Loucy (cell line): ENCODE data around the gene USP20.

ENCODE experiments used
- H2AFZ ChIP-seq: fragments of 200-600 bp; sonication (generic); 2 replicates; pipeline ENCODE4 v1.6.0; 2016; ENCODE audit warnings: antibody characterized with exemption, mild to moderate bottlenecking, low read length, moderate library complexity
- H3F3A ChIP-seq: fragments of 200-600 bp; 2 replicates; pipeline ENCODE4 v1.6.0; 2016; ENCODE audit warnings: antibody characterized with exemption, low read depth, mild to moderate bottlenecking
- H3K27me3 ChIP-seq: fragments of 200-600 bp; sonication (generic); 2 replicates; pipeline ENCODE4 v1.6.1; 2014; ENCODE audit warnings: low read length, mild to moderate bottlenecking; ENCODE audit not compliant: insufficient read depth, poor library complexity, severe bottlenecking
- H3K36me3 ChIP-seq: fragments of 200-600 bp; sonication (generic); 2 replicates; pipeline ENCODE4 v1.6.1; 2016; ENCODE audit warnings: low read length; ENCODE audit not compliant: insufficient read depth
- H3K4me1 ChIP-seq: fragments of 200-600 bp; sonication (generic); 2 replicates; pipeline ENCODE4 v1.5.1; 2014; ENCODE audit warnings: low read length, mild to moderate bottlenecking; ENCODE audit not compliant: insufficient read depth, poor library complexity, severe bottlenecking
- H3K4me2 ChIP-seq: fragments of 200-600 bp; sonication (generic); 2 replicates; pipeline ENCODE4 v1.6.0; 2014; ENCODE audit warnings: antibody characterized with exemption, low read length, low read depth, mild to moderate bottlenecking; ENCODE audit not compliant: poor library complexity, severe bottlenecking
- H3K4me3 ChIP-seq: fragments of 200-600 bp; sonication (generic); 2 replicates; pipeline ENCODE4 v1.5.1; 2014; ENCODE audit warnings: low read length, mild to moderate bottlenecking, mixed read lengths; ENCODE audit not compliant: poor library complexity, severe bottlenecking
- H3K79me2 ChIP-seq: fragments of 200-600 bp; sonication (generic); 2 replicates; pipeline ENCODE4 v1.6.1; 2014; ENCODE audit warnings: low read length; ENCODE audit not compliant: insufficient read depth
- H3K9ac ChIP-seq: fragments of 200-600 bp; sonication (generic); 2 replicates; pipeline ENCODE4 v1.6.0; 2014; ENCODE audit warnings: mild to moderate bottlenecking, low read depth, low read length, moderate library complexity; ENCODE audit not compliant: poor library complexity, severe bottlenecking
- H3K9me2 ChIP-seq: fragments of 200-600 bp; sonication (generic); replicated peaks from 2 replicates; pipeline ENCODE4 v1.6.1; 2016; ENCODE audit warnings: low read depth, low read length, mixed read lengths
- H3K9me3 ChIP-seq: fragments of 200-600 bp; sonication (generic); 2 replicates; pipeline ENCODE4 v1.6.1; 2014; ENCODE audit warnings: mild to moderate bottlenecking, antibody characterized with exemption, low read length, low read depth; ENCODE audit not compliant: insufficient read depth
- H4K20me1 ChIP-seq: fragments of 200-600 bp; sonication (generic); 2 replicates; pipeline ENCODE4 v1.6.0; 2014; ENCODE audit warnings: antibody characterized with exemption, low read length, mild to moderate bottlenecking; ENCODE audit not compliant: insufficient read depth, poor library complexity, severe bottlenecking
- EZH2phosphoT487 ChIP-seq: fragments of 200-600 bp; IDR thresholded peaks from 2 replicates; pipeline ENCODE4 v1.6.1; 2018; ENCODE audit warnings: antibody characterized with exemption, mild to moderate bottlenecking, moderate library complexity, borderline replicate concordance
- TF ChIP-seq, protein P1 (sequence below): fragments of 200-600 bp; sonication (generic); conservative IDR thresholded peaks from 2 replicates; pipeline ENCODE4 v1.5.1; 2014; ENCODE audit warnings: mild to moderate bottlenecking, antibody characterized with exemption, low read length

USP20 gene

GRCh38 chr9:129876815-129877214 lies 41.6 kb downstream of the USP20 start:
- Histone ChIP-seq H3K9ac (no peak overlapping the region), H3K27me3 (no peaks in the 10 kb centered on the region), H3K9me3 (no peaks in the 10 kb centered on the region), H4K20me1 (no peaks in the 10 kb centered on the region), H3K4me3 (no peak overlapping the region), H3K4me2 (no peak overlapping the region), H3F3A (no peaks in the 10 kb centered on the region), H2AFZ (no peak overlapping the region), H3K36me3 (peaks cover 6% of the 10 kb centered on the region; the same call in 1 of the 2 replicates), H3K79me2 (no peaks in the 10 kb centered on the region), H3K9me2 (no peaks in the 10 kb centered on the region), H3K4me1 (no peaks in the 10 kb centered on the region)
- TF ChIP-seq EZH2phosphoT487: no peak
- TF ChIP-seq, protein P1, sequence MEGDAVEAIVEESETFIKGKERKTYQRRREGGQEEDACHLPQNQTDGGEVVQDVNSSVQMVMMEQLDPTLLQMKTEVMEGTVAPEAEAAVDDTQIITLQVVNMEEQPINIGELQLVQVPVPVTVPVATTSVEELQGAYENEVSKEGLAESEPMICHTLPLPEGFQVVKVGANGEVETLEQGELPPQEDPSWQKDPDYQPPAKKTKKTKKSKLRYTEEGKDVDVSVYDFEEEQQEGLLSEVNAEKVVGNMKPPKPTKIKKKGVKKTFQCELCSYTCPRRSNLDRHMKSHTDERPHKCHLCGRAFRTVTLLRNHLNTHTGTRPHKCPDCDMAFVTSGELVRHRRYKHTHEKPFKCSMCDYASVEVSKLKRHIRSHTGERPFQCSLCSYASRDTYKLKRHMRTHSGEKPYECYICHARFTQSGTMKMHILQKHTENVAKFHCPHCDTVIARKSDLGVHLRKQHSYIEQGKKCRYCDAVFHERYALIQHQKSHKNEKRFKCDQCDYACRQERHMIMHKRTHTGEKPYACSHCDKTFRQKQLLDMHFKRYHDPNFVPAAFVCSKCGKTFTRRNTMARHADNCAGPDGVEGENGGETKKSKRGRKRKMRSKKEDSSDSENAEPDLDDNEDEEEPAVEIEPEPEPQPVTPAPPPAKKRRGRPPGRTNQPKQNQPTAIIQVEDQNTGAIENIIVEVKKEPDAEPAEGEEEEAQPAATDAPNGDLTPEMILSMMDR: no peak

DNA sequence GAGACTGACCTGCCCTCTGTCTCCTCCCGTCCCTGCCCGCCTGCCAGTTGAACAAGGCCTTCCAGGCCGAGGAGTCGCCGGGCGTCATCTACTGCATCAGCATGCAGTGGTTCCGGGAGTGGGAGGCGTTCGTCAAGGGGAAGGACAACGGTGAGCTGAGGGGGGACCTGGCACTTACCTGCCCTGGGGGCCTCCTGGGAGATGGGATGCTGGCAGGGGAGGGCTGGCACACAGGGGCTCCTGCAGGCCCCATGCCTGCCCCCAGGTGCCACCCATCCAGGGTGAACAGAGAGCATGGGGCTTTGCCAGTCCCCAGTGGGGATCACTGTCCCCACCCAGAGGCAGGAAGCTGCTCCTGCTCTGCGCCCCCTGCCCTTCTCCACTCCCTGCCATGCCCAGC lies 43.0 kb downstream of the USP20 start:
- TF ChIP-seq EZH2phosphoT487: no peak
- TF ChIP-seq, protein P1: no peak

GRCh38 chr9:129879103-129879699 lies 43.9 kb downstream of the USP20 start:
- H3K27me3 ChIP-seq: no peaks in the 10 kb centered on the region
- no peaks in the 10 kb centered on the region for H4K20me1 ChIP-seq
- no peak overlapping the region for H3K9ac ChIP-seq
- H3K79me2 ChIP-seq: 0 out of 2 replicates have a peak, but pooled peaks cover 3% of the 10 kb centered on the region
- TF ChIP-seq EZH2phosphoT487: no peak
- TF ChIP-seq, protein P1: no peak
- H3K4me2 ChIP-seq: no peak overlapping the region
- no peaks in the 10 kb centered on the region for H3K9me2 ChIP-seq
- no peak overlapping the region for H3K4me3 ChIP-seq
- H3K36me3 ChIP-seq: peaks cover 6% of the 10 kb centered on the region; the same call in 1 of the 2 replicates
- H2AFZ ChIP-seq: no peak overlapping the region
- H3F3A ChIP-seq: no peaks in the 10 kb centered on the region
- H3K9me3 ChIP-seq: no peaks in the 10 kb centered on the region
- peaks cover 4% of the 10 kb centered on the region for H3K4me1 ChIP-seq

More for the DNA sequence above, 43.0 kb downstream of the USP20 start:
- H3K9ac ChIP-seq: no peak overlapping the region
- H4K20me1 ChIP-seq: no peaks in the 10 kb centered on the region
- H3K9me2 ChIP-seq: no peaks in the 10 kb centered on the region
- no peaks in the 10 kb centered on the region for H3K79me2 ChIP-seq
- H3K4me3 ChIP-seq: no peak overlapping the region
- H3K36me3 ChIP-seq: peaks cover 6% of the 10 kb centered on the region; the same call in 1 of the 2 replicates
- no peaks in the 10 kb centered on the region for H3K9me3 ChIP-seq
- no peaks in the 10 kb centered on the region for H3F3A ChIP-seq
- H3K4me1 ChIP-seq: no peaks in the 10 kb centered on the region
- no peaks in the 10 kb centered on the region for H3K27me3 ChIP-seq
- no peak overlapping the region for H2AFZ ChIP-seq
- H3K4me2 ChIP-seq: no peak overlapping the region
